NCI-H526 (cell line): ENCODE measurements around the gene SYNM.

Experiments used
- DNase-seq, 2 experiments: peaks; one replicate each; lab custom pipeline; 2025; lab: John Stamatoyannopoulos, UW

SYNM gene

GRCh38 chr15:99169769-99170311, 65.0 kb downstream of the SYNM start:
- DNase-seq = no peak

- DNase-seq = no peak
Observed at GRCh38 chr15:99170476-99171065, 65.7 kb downstream of the SYNM start.

GRCh38 chr15:99172171-99172570, 67.3 kb downstream of the SYNM start:
- DNase-seq = no peak

- no peak for DNase-seq
Observed at GRCh38 chr15:99172989-99173388, 68.1 kb downstream of the SYNM start.

GRCh38 chr15:99174567-99175395, 69.9 kb downstream of the SYNM start:
- DNase-seq = no peak

GRCh38 chr15:99176757-99177156, 71.9 kb downstream of the SYNM start:
- DNase-seq = no peak

GRCh38 chr15:99177679-99178078, 72.8 kb downstream of the SYNM start:
- no peak for DNase-seq

GRCh38 chr15:99180086-99180963, 75.4 kb downstream of the SYNM start:
- no peak for DNase-seq

GRCh38 chr15:99180964-99181306, 76.1 kb downstream of the SYNM start:
- no peak for DNase-seq

- peak in 1 of 2 experiments; percentile 2 for DNase-seq
Observed at GRCh38 chr15:99181545-99181971, 76.7 kb downstream of the SYNM start.

- no peak for DNase-seq
Observed at GRCh38 chr15:99182791-99183190, 77.9 kb downstream of the SYNM start.
